Endothelial cell of hepatic sinusoid (primary cell): Measurements from ENCODE around the gene FBXW4.

Experiments
- in situ Hi-C: cut with HindIII; loops from 2 replicates; pipeline ENCODE4 v1.10.0; 2017; ENCODE audit warnings: low sequenced_read_pairs

FBXW4 gene, protein sequence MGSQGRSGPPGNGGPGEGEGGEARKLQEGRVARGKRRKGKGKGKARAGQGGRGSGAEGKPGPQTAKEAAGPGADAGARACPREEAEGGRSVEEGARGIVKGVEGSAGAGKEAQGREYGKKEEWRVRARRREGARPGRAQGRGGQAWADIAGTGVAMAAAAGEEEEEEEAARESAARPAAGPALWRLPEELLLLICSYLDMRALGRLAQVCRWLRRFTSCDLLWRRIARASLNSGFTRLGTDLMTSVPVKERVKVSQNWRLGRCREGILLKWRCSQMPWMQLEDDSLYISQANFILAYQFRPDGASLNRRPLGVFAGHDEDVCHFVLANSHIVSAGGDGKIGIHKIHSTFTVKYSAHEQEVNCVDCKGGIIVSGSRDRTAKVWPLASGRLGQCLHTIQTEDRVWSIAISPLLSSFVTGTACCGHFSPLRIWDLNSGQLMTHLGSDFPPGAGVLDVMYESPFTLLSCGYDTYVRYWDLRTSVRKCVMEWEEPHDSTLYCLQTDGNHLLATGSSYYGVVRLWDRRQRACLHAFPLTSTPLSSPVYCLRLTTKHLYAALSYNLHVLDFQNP

GRCh38 chr10:101694674-101695403 lies at the start of gene FBXW4:
FBXW4 (minus strand) TSS chr10:101695170; CDS start chr10:101695105, 65 bp downstream.
- in situ Hi-C loops = loop anchor here (5.0 kb wide), 1 partner anchor 92 kb away; no protein-coding TSS in a partner anchor

GRCh38 chr10:101744267-101744666 lies 49.3 kb upstream of the FBXW4 start:
- in situ Hi-C loops = no loop called here

DNA sequence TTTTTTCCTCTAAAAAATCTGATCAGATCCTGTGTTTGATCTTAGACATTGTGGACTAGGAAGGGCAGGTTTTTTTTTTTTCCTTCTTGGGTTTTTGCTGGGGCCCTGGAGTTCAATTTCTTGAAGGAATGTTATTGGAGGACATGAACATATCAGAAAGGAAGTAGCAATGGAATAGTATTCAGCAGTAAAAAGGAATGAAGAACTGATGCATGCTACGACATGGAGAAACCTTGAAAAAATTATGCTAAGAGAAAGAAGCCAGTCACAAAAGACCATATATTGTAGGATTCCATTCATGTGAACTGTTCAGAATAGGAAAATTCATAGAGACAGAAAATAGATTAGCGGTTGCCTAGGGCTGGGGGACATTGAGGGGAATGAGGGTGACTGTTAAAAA lies 47.0 kb upstream of the FBXW4 start:
- in situ Hi-C loops = no loop called here

GRCh38 chr10:101736666-101737065 lies 41.7 kb upstream of the FBXW4 start:
- in situ Hi-C loops = no loop called here

DNA sequence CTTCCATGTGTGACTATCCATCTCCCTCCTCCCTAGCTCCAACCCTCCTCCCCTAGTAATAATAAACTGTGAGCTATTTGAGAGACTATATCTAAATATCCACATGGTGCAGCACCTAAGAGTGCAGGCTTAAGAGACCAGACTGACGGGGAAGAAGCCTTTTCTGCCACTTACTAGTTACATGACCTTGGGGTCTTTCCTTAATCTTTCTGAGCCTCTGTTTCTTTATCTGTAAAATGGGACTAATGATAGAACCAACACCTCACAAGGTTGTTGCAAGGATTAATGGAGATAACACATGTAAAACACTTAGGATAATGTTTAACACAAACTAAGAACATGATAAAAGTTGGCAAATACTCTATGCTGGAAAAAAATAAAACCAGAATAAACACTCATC lies 37.1 kb upstream of the FBXW4 start:
- in situ Hi-C loops = no loop called here

- in situ Hi-C loops = no loop called here
Measured at GRCh38 chr10:101726115-101726387, 31.1 kb upstream of the FBXW4 start.

DNA sequence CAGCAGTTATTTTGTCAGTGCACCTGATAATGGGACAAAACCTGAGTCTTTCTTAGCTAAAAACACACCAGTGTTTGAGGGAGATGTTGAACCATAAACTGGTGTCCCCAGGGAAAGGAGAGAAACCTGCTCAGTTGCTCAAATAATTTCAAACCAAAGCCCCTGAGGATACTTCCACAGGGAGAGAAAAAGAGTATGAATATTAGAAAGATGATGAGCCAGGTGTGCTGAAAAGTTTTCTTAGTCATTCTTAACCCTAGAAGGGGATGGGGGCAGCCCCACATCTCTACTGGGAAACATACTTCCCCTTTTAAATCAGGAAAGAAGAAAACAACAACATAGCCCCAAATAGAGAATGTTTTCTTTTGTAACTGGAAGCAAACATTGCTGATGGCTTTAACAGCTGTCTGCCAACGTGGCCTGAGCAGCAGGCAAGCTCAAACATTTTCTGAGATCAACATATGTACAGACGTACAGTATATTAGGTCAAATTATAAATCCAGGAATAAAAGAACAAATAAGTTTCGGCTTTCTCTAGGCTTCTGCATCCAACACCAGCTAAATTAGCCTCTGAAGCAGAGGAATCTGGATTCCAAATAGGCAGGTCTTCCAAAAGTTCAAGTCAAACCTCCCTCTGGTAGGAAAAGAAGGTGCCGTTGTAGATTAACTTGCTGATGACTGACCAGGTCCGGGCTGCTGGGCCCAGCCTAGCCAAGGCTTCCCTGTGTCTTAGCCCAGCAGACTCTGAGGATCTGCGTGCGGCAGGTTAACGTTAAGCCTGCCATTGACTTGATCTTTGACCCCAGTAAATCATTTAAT lies 30.5 kb upstream of the FBXW4 start:
- in situ Hi-C loops = no loop called here

- in situ Hi-C loops = no loop called here
Measured at GRCh38 chr10:101724446-101724845, 29.5 kb upstream of the FBXW4 start.

GRCh38 chr10:101723176-101723575 lies 28.2 kb upstream of the FBXW4 start:
- in situ Hi-C loops = no loop called here

- in situ Hi-C loops = no loop called here
Measured at GRCh38 chr10:101721806-101722205, 26.8 kb upstream of the FBXW4 start.

DNA sequence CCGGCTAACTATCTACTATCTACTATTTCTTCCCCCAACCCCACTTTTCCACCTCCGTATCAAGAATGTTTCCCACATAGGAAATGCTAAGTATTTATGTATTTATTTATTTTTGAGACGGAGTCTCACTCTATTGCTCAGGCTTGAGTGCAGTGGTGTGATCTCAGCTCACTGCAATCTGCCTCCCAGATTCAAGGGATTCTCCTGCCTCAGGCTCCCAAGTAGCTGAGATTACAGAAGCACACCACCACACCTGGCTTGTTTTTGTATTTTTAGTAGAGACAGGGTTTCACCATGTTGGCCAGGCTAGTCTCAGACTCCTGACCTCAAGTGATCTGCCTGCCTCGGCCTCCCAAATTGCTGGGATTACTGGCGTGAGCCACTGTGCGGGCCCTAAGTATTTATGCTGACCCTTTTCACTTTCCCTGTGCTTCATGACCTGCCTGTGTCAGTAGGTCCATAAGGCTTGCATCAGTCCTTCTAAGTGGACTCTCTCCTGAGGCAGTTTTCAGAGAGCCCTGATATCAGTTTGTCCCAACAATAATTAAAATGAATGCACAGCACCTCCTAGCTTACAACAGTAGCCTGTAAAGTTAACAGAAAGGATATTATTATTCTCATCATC lies 25.7 kb upstream of the FBXW4 start:
- in situ Hi-C loops = no loop called here

DNA sequence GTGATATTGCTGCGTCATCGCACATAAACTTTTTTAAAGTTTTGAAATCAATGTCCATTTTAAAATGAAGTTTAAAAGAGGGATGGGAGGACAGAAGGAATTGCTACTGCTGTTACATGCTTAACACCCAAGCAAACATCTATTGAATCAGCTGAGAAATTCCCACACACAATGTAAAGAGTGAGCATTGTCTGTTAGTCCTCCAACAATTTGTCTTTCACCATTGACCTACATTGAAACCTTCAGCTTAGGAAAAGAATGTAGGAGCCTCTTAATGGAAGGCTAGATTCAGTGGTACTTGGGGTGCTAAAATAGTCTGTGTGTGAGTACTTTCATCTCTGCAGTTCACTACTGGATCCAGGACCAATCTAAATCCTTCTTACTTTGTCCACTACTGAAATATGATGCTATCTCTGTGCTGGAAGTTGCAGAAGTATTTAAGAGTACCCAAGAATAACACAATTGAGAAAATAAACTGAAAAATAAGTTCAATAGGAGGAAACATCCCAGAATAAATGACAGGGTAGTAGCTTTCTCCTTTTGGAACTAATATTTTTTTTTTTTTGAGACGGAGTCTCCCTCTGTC lies 23.8 kb upstream of the FBXW4 start:
- in situ Hi-C loops = no loop called here

GRCh38 chr10:101716891-101717659 lies 22.1 kb upstream of the FBXW4 start:
- in situ Hi-C loops = no loop called here

DNA sequence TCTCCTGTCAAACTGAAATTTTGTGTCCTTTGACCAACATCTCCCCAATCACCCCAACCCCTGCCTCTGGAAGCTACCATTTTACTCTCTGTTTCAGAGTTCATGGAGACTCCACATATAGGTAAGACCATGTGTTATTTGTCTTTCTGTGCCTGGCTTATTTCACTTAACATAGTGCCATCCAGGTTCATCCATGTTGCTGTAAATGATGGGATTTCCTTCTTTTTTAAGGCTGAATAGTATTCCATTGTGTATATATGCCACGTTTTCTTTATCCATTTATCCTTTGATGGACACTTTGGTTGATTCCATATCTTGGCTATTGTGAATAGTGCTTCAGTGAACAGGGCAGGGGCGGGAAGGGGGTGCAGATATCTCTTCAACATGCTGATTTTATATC lies 18.0 kb upstream of the FBXW4 start:
- in situ Hi-C loops = no loop called here

GRCh38 chr10:101710793-101711192 lies 15.8 kb upstream of the FBXW4 start:
- in situ Hi-C loops = no loop called here

DNA sequence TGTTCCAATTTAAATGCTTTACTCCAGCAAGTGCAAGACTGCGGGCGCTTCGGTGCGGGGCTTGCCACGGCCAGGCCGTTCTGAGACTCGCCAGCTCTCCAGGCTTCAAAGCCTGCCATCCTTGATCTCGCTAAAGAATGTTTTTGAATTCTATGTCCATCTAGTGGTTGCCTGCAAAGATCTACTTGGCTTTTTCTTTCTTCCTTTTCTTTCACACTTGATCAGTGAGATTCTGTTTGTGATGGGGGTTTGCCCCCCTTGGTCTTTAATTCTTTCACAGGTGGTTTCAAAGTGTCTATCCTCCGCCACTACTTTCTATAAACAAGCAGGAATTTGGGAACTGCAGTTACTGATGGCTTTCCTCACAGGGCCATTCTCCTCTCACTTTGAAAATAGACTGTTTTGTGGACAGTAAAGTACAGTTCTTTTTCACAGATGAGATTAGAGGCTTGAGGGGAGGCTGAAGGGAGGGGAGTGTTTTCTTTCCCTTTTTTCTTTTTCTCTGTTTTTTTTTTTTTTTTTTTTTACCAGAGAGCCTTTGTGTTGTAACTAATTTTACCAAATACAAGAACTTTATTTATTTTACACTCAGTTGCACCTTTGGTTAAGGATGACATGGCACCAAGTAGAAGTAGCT lies 15.2 kb upstream of the FBXW4 start:
- in situ Hi-C loops = no loop called here

DNA sequence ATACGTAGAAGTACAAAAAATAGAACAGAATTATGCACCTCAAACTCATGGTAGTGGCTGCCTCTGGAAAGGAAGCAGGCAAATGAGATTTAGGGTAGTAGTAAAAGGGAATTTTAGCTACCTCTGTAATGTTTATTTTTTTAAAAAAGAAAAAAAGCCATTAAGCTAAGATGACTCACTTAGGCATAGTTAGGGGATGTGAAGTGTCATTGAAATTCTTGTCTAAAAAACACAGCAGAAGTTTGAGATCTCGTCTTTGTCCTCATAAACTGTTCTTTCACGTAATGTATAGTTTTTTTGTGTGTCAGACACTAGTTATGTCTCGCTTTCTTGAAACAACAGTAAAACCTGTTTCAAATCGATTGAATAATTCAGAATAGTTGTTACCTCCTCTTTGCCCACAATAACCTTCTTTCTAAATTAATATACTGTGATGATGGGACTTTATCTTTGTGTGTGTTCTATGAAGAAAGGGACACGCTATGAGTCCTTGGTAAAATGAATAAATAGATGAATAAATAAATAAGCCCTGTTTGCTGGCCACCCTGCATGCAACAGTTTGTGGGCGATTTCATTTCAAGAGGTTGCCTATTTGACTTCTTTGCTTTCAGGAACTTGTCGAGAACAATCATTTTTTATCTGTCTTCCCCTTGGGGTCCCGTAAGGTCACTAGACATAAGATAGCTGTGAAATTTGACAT lies 14.5 kb upstream of the FBXW4 start:
- in situ Hi-C loops = no loop called here

DNA sequence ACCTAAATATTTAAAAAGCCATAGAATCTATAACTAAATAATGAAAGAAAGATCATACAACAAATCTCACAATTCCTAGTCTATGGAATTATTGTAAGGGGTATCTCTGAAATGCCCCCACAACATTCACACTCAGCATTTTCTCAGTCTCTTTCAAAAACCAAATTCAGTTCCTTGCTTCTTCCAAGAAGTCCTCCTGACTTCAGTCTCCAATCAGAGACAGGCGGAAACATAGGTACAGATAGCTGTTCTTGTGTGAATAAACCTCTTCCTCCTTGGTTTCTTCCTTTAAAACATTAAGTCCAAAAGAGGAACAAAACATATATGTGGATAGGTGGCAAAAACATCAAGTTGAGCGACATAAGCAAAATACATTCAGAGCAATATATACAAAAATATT lies 13.9 kb upstream of the FBXW4 start:
- in situ Hi-C loops = no loop called here

DNA sequence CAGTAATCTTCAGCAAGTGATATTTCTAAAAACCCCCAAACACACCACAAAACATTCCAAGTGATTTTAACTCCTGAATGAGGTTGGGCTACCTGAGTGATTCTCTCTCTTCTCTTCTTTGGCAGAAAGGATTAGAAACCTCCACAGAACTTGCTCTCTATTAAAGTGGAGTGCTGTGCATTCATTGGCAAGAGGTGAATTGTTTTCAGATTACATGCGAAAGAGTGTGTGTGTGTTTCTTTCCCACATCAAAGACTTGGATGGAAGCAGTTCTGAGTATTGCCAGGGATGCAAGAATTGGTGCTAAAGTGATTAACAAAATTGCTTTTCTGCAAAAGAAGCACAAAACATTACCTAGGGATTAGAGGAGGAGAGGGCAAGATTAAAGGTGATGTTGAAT lies 13.1 kb upstream of the FBXW4 start:
- in situ Hi-C loops = no loop called here
